Osteoblast (primary cell): ENCODE results near the gene DCLK3. TPM values are rescaled to one million over a fixed set of nuclear protein-coding genes. Genes with fewer than 3 reads are reported as not detected.

Experiments
- DNase-seq: peaks from one replicate; pipeline ENCODE4 v3.0.0; 2011; ENCODE audit warnings: low spot score, mixed read lengths; ENCODE audit not compliant: insufficient read length; ENCODE audit errors: missing footprints
- H2AFZ ChIP-seq: 2 replicates; pipeline ENCODE4 v1.6.0; 2011; ENCODE audit warnings: mild to moderate bottlenecking, low read length
- H3K27ac ChIP-seq: 2 replicates; pipeline ENCODE4 v1.5.1; 2011; ENCODE audit warnings: mild to moderate bottlenecking, low read depth, low read length, moderate library complexity
- H3K27me3 ChIP-seq: 2 replicates; pipeline ENCODE4 v1.6.0; 2012; ENCODE audit warnings: mild to moderate bottlenecking, control low read depth, inconsistent platforms, low read length, moderate library complexity; ENCODE audit not compliant: insufficient read depth
- H3K36me3 ChIP-seq: 2 replicates; pipeline ENCODE4 v1.5.1; 2011; ENCODE audit warnings: mild to moderate bottlenecking, low read length, control low read depth, moderate library complexity; ENCODE audit not compliant: insufficient read depth
- H3K4me1 ChIP-seq: 2 replicates; pipeline ENCODE4 v1.5.1; 2011; ENCODE audit warnings: mild to moderate bottlenecking, low read length, control low read depth, moderate library complexity; ENCODE audit not compliant: insufficient read depth
- H3K4me2 ChIP-seq: 2 replicates; pipeline ENCODE4 v1.6.0; 2011; ENCODE audit warnings: mild to moderate bottlenecking, low read length; ENCODE audit not compliant: insufficient read depth
- H3K4me3 ChIP-seq: fragments of 200-600 bp; sonication (generic); 3 replicates; pipeline ENCODE4 v1.5.1; 2012; ENCODE audit warnings: mild to moderate bottlenecking, low read length, inconsistent platforms; ENCODE audit not compliant: insufficient read depth
- H3K79me2 ChIP-seq: 2 replicates; pipeline ENCODE4 v1.6.0; 2012; ENCODE audit warnings: mild to moderate bottlenecking, low read length, control low read depth, inconsistent platforms; ENCODE audit not compliant: insufficient read depth
- H3K9me3 ChIP-seq: 2 replicates; pipeline ENCODE4 v1.5.1; 2011; ENCODE audit warnings: low read depth, low read length, control low read depth
- H4K20me1 ChIP-seq: 2 replicates; pipeline ENCODE4 v1.6.0; 2012; ENCODE audit warnings: mild to moderate bottlenecking, low read length, control low read depth; ENCODE audit not compliant: insufficient read depth
- total RNA-seq: library from RNA; depleted of rRNA; stranded (reverse); fragments of >200 nt; gene quantifications from 2 replicates; pipeline ENCODE4 v1.2.3, GENCODE V29; 2012
- TF ChIP-seq, protein P1 (sequence below): IDR thresholded peaks from 2 replicates; pipeline ENCODE4 v1.5.1; 2011; ENCODE audit warnings: mild to moderate bottlenecking, low read depth, low read length, moderate library complexity; ENCODE audit errors: extremely low read depth

The DCLK3 gene
- total RNA-seq, 1 donor, result under 0.01 TPM

DNA sequence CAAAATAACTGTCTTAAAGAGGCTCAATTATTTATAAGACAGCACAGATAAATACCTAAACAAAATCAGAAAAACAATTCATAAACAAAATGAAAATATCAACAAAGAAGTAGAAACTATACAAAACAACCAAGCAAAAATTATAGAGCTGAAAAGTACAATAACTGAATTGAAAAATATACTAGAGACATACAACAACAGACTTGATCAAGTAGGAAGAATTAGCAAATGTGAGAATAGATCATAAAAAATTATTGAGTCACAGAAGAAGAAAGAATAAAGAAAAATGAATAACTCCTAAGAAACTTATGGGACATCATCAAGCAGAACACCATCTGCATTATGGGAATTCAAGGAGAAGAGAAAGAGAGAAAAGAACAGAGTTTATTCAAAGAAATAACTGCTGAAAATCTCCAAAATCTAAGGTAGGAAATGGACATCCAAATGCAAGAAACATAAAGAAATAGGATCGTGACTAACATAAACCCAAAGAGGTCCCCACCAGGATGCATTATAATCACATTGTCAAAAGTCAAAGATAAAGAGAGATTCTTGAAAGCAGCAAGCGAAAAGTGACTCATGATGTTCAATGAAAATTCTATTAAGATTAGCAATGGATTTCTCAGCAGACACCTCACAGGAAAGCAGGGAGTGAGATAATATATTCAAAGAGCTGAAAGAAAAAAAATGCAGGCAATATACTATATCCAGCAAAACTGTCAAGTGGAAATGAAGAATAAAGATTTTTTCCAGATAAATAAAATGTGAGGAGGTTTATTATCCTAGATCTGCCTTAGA, 85.9 kb downstream of the DCLK3 start:
- no peak for DNase-seq
- TF ChIP-seq, protein P1, sequence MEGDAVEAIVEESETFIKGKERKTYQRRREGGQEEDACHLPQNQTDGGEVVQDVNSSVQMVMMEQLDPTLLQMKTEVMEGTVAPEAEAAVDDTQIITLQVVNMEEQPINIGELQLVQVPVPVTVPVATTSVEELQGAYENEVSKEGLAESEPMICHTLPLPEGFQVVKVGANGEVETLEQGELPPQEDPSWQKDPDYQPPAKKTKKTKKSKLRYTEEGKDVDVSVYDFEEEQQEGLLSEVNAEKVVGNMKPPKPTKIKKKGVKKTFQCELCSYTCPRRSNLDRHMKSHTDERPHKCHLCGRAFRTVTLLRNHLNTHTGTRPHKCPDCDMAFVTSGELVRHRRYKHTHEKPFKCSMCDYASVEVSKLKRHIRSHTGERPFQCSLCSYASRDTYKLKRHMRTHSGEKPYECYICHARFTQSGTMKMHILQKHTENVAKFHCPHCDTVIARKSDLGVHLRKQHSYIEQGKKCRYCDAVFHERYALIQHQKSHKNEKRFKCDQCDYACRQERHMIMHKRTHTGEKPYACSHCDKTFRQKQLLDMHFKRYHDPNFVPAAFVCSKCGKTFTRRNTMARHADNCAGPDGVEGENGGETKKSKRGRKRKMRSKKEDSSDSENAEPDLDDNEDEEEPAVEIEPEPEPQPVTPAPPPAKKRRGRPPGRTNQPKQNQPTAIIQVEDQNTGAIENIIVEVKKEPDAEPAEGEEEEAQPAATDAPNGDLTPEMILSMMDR, result no peak
- H3K27me3 ChIP-seq, result no peaks in the 10 kb centered on the region
- no peaks in the 10 kb centered on the region for H3K79me2 ChIP-seq
- H3K4me1 ChIP-seq, result peaks cover 31% of the 10 kb centered on the region
- peaks cover 3% of the 10 kb centered on the region for H3K9me3 ChIP-seq
- no peaks in the 10 kb centered on the region for H3K36me3 ChIP-seq
- H3K4me2 ChIP-seq, result peak overlapping the region; percentile 52
- no peak overlapping the region for H2AFZ ChIP-seq
- peak overlapping the region; percentile 92 for H3K27ac ChIP-seq
- no peak overlapping the region for H3K4me3 ChIP-seq
- H4K20me1 ChIP-seq, result no peaks in the 10 kb centered on the region

DNA sequence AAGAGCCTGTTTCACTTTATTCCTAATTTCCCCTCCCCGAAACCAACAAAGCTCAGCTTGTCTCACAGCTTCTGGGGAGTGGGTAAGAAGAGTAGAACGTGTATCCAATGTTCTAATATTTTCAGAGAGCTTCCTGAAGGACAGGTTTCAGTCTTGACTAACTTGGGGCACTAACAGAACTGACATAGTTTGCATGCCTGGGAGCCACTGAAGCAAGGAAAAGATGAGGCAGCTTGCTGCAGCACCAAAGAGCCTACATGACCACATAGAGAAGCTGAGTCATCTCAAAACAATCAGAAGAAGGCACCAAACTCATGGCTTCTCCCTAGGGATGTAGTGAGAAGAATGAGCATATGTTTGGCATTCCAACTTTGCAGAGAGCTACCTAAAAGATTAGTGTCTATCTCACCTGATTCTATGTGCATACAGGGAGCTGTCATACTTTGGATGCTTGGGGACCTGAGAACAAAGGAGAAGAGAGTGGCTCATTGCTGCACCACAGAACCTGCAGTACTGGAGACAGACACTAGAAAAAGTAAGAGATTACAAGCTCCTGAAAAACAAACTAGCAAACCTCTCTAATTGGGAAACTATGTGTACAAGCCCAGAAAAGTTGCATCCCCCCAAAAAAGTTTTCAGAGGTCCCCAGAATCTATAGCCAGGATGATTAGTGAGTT, 86.9 kb downstream of the DCLK3 start:
- H3K27ac ChIP-seq, result peak overlapping the region; percentile 92

GRCh38 chr3:36674816-36675215, 89.5 kb downstream of the DCLK3 start:
- H4K20me1 ChIP-seq, result no peaks in the 10 kb centered on the region
- H3K36me3 ChIP-seq, result no peaks in the 10 kb centered on the region
- H3K4me2 ChIP-seq, result no peak overlapping the region
- H3K79me2 ChIP-seq, result no peaks in the 10 kb centered on the region
- H3K4me1 ChIP-seq, result peaks cover 24% of the 10 kb centered on the region
- DNase-seq, result no peak
- no peaks in the 10 kb centered on the region for H3K9me3 ChIP-seq
- TF ChIP-seq, protein P1, result no peak
- no peak overlapping the region for H3K4me3 ChIP-seq
- no peak overlapping the region for H3K27ac ChIP-seq
- H2AFZ ChIP-seq, result no peak overlapping the region
- no peaks in the 10 kb centered on the region for H3K27me3 ChIP-seq

More for the DNA sequence above, 86.9 kb downstream of the DCLK3 start:
- H3K27me3 ChIP-seq, result no peaks in the 10 kb centered on the region
- peak; percentile 55 for DNase-seq
- H3K36me3 ChIP-seq, result no peaks in the 10 kb centered on the region
- H2AFZ ChIP-seq, result peak overlapping the region; percentile 66
- peak overlapping the region; percentile 59 for H3K4me3 ChIP-seq
- H3K4me1 ChIP-seq, result peaks cover 31% of the 10 kb centered on the region
- no peaks in the 10 kb centered on the region for H3K79me2 ChIP-seq
- H4K20me1 ChIP-seq, result no peaks in the 10 kb centered on the region
- H3K9me3 ChIP-seq, result peaks cover 3% of the 10 kb centered on the region
- peak overlapping the region; percentile 90 for H3K4me2 ChIP-seq
- TF ChIP-seq, protein P1, result peak; percentile 16

DNA sequence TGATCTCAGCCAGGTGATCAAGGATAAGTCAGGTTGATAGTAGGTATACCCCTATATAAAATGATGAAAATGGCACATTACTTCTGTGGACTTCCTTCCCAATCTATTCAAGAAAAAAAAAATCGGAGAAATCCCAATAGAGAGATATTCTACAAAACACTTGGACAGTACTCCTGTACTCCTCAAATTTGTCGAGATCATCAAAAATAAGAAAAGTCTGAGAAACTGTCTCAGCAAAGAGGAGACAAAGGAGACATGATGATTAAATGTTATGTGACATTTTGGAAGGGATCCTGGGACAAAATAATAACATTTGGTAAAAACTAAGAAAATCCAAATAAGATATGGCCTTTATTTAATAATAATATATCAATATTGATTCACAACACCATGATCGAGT, 94.6 kb downstream of the DCLK3 start:
- no peak overlapping the region for H3K27ac ChIP-seq
- TF ChIP-seq, protein P1, result no peak
- H4K20me1 ChIP-seq, result no peaks in the 10 kb centered on the region
- H3K27me3 ChIP-seq, result no peaks in the 10 kb centered on the region
- H2AFZ ChIP-seq, result no peak overlapping the region
- no peaks in the 10 kb centered on the region for H3K9me3 ChIP-seq
- H3K4me2 ChIP-seq, result no peak overlapping the region
- no peaks in the 10 kb centered on the region for H3K36me3 ChIP-seq
- H3K79me2 ChIP-seq, result no peaks in the 10 kb centered on the region
- DNase-seq, result no peak
- H3K4me1 ChIP-seq, result no peaks in the 10 kb centered on the region
- H3K4me3 ChIP-seq, result no peak overlapping the region
